OCI-LY1 (cell line): ENCODE measurements around the gene KRTAP5-8.

Experiments used
- EZH2 ChIP-seq: fragments of 200-600 bp; sonication (generic), shearing (Covaris generic); IDR thresholded peaks from 2 replicates; pipeline ENCODE4 v1.8.0; 2017; ENCODE audit warnings: borderline replicate concordance, mixed run types, mild to moderate bottlenecking, antibody characterized with exemption, low read length, moderate library complexity, mixed read lengths
- TF ChIP-seq, protein P1 (sequence below): fragments of 200-600 bp; sonication (generic), shearing (Covaris generic); IDR thresholded peaks from 2 replicates; pipeline ENCODE4 v1.5.1; 2017; ENCODE audit warnings: mild to moderate bottlenecking, antibody characterized with exemption, low read length, moderate library complexity, mixed read lengths

DNA sequence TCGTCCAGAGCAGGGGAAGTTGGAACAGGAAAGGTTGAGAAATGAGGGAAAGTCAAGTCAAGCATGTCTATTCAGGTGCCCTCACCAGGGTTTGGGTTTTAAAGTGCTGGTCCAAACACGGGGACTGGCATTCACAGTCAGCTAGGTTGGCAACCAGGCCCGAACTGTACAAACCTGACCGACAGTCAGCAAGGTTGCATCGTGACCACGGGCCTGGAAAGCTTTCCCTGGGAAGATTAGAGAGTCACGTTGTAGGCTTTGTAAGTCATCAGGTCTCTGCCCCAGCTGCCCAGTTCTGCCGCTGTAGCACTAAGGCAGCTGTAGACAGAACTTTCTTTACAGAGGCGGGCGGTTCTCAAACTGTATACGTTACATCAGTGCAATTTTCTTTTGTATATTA, 35.0 kb downstream of the KRTAP5-8 start:
- TF ChIP-seq, protein P1, sequence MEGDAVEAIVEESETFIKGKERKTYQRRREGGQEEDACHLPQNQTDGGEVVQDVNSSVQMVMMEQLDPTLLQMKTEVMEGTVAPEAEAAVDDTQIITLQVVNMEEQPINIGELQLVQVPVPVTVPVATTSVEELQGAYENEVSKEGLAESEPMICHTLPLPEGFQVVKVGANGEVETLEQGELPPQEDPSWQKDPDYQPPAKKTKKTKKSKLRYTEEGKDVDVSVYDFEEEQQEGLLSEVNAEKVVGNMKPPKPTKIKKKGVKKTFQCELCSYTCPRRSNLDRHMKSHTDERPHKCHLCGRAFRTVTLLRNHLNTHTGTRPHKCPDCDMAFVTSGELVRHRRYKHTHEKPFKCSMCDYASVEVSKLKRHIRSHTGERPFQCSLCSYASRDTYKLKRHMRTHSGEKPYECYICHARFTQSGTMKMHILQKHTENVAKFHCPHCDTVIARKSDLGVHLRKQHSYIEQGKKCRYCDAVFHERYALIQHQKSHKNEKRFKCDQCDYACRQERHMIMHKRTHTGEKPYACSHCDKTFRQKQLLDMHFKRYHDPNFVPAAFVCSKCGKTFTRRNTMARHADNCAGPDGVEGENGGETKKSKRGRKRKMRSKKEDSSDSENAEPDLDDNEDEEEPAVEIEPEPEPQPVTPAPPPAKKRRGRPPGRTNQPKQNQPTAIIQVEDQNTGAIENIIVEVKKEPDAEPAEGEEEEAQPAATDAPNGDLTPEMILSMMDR, result no peak
- TF ChIP-seq EZH2, result no peak
